KOPT-K1 (cell line): ENCODE measurements around the gene MYO5C.
"Not testable (repeated sequence)": the region's sequence is repeated elsewhere in the genome, so short reads cannot be mapped to it uniquely, and the experiment has no call there.

Source experiments
- H3K27ac ChIP-seq: fragments of 200-600 bp; sonication (generic); 2 replicates; pipeline ENCODE4 v1.5.1; 2016; ENCODE audit warnings: antibody characterized with exemption, mild to moderate bottlenecking, low read depth, low read length; ENCODE audit not compliant: poor library complexity, severe bottlenecking
- H3K36me3 ChIP-seq: fragments of 200-600 bp; sonication (generic); 2 replicates; pipeline ENCODE4 v1.5.1; 2017; ENCODE audit warnings: antibody characterized with exemption, mild to moderate bottlenecking, low read length, moderate library complexity; ENCODE audit not compliant: insufficient read depth
- H3K9me3 ChIP-seq: fragments of 200-600 bp; sonication (generic); 2 replicates; pipeline ENCODE4 v1.5.1; 2017; ENCODE audit warnings: antibody characterized with exemption, low read length, mild to moderate bottlenecking; ENCODE audit not compliant: insufficient read depth, poor library complexity, severe bottlenecking

The MYO5C gene

DNA sequence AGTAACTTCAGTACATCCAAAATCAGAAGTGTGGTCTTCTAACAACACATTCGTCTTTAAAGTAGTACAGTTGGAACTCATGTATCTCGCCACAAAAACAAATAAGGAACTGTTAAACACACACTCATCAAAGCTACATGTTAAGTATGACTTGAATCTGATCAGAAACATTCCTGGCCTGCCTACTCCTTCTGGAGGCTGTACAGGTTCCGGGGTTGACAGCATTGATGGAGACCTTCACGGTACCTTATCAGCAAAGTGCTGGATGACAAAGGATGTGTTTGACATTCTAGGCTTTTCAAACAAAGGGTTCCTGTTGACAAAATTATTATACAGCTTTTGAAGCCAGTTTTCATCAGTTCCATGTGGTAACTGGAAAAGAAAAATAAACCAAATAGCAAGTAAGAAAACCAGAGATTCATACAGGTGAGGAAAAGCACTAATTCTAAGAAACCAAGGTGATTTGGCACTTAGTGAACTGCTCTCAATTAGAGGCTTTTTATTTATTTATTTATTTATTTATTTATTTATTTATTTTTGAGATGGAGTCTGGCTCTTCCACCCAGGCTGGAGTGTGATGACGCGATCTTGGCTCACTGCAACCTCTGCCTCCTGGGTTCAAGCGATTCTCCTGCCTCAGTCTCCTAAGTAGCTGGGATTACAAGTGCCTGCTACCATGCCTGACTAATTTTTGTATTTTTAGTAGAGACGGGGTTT is 44.3 kb downstream of the MYO5C start:
- Histone ChIP-seq H3K36me3 (no peaks in the 10 kb centered on the region), H3K9me3 (no peaks in the 10 kb centered on the region), H3K27ac (no peak overlapping the region)

DNA sequence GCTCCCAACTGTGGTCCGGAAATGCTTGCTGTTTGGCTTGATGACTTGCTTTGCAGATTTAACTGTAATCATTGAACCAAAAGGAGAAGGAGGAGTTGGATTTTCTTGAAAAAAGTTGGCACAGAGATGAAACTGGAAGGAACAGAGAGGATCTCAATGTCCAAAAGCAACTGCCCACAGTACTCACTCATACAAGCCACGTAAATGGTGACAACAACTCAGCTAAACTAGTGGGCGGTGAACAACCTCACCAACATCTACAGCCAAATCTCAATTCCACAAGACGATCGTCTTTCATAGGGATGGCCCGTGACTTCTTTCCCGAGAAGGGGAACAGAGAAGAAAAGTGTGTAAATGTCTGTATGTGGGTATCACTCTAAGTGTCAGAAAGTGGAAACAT is 48.1 kb downstream of the MYO5C start:
- Histone ChIP-seq H3K27ac (no peak overlapping the region), H3K9me3 (no peaks in the 10 kb centered on the region), H3K36me3 (no peaks in the 10 kb centered on the region)

DNA sequence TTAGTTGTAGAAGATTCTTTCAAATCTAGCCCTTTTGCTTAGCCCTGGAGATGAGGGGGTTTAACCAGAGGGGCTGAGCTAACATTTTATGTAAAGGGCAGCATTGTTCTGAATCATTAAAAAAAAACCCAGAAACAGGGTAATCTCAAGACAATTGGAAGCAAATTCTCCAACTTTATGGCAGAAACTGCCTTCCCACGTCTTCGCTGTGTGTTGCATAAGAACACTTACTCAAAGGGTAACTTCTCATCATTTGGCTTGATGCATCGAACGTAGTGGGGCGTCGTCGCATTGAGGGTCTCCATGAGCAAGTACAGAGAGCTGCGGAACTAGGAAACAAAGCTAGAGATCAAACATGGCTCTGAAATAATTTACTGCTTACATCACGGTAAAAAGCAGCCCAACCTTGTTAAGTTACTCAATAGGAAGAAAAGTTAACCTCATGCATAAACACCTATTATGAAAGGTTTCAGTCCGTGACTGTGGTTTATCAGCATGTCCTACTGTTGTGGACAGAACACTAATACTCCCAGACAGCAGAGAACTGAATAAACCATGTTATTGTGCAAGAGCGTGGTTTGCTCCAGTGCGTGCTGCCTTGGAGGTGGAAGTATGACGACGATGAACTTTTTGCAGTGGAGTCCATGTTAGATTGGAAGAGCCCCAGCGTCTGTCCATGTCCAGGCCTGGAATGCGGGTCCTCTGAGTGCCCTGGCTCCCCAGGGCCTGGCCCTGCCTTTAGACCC is 48.7 kb downstream of the MYO5C start:
- H3K36me3 ChIP-seq: no peaks in the 10 kb centered on the region
- no peak overlapping the region for H3K27ac ChIP-seq
- H3K9me3 ChIP-seq: no peaks in the 10 kb centered on the region

DNA sequence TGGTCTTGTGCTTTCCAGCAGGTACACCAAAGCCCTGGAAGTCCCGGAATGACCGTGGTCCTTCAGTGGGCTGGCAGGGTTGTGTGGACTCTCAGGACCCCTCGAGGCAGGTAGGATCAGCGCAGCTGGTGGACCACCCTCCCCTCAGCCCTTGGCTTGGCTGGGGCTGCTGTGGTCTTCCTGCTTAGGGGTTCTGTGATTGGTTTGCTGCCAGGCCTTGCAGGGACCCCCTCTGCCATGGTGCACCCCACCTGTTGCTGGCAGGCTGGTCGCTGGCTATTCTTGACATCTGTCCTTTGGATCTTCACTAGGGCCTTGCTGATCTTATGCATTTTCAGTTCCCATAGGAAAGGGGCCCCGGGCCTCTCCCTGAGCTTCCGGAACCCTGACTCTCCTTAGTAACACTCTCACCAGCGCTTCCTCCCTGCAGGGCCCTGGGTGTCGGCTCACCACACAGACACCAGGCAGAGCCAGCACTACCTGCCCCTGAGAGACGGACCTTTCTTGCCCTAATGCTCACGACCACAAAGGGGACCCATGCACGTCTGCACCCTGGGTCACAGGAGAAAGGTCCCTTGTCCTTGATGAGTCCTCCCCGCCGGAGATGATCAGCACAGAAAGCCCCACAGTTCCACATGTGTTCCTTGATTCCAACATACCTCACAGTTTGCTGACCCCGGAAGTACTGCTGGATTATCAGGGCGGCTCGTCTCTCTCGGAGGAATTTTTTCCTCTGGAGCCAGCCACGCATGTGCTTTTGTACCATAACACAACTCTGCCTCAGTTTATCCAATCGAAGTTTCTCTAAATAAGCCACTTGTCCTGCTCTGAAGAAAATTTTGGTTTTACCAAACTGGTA is 51.7 kb downstream of the MYO5C start:
- no peaks in the 10 kb centered on the region for H3K36me3 ChIP-seq
- no peaks in the 10 kb centered on the region for H3K9me3 ChIP-seq
- H3K27ac ChIP-seq: no peak overlapping the region

DNA sequence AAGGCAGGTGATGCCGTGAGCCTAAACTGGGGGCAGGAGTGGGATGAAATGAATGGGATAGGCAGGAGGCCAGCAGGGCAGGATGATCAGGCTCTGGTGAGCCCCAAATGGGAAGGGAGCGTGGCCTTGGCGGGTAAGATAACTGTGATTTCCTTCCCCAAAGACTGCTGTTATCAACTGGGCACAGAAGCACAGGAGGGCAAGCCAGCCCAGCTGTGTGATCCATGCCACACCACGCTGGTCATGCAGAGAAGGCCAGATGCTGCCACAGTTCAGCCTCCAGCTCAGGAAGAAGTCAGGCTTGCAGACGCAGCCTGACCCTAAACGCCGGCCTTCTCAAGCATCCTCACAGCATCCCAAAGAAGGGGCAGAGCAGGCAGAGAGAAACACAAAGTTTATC is 52.3 kb downstream of the MYO5C start:
- Histone ChIP-seq H3K36me3 (no peaks in the 10 kb centered on the region), H3K27ac (no peak overlapping the region), H3K9me3 (no peaks in the 10 kb centered on the region)

DNA sequence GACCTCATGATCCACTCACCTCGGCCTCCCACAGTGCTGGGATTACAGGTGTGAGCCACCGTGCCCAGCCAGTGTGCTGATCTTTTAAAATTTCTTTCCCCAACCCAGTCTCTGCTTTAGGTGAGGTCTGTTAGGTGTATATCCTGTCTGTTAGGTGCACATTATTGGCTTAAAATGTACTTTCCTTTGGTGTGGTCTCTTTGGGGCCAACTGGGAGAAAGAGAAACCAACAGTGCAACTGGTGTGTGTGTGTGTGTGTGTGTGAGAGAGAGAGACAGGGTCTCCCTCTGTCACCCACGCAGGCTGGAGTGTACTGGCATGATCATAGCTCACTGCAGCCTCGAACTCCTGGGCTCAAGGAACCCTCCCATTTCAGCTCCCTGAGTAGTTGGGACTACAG is 54.1 kb downstream of the MYO5C start:
- Histone ChIP-seq H3K9me3 (no peaks in the 10 kb centered on the region), H3K27ac (peak overlapping the region; percentile 40), H3K36me3 (no peaks in the 10 kb centered on the region)

DNA sequence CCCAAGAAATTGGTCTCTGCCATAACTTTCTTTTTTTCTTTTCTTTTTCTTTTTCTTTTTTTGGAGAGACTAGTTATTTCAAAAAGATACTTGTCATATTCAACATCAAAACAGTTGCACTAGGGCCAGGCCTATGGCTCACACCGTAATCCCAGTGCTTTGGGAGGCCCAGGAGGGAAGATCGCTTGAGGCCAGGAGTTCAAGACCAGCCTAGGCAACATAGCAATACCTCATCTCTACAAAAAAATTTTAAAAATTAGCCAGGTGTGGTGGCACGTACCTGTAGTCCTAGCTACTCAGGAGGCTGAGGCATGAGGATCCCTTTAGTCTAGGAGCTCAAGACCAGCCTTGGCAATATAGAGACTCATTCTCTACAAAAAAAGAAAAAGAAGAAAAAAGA is 55.4 kb downstream of the MYO5C start:
- Histone ChIP-seq H3K9me3 (no peaks in the 10 kb centered on the region), H3K36me3 (no peaks in the 10 kb centered on the region), H3K27ac (no peak overlapping the region)

DNA sequence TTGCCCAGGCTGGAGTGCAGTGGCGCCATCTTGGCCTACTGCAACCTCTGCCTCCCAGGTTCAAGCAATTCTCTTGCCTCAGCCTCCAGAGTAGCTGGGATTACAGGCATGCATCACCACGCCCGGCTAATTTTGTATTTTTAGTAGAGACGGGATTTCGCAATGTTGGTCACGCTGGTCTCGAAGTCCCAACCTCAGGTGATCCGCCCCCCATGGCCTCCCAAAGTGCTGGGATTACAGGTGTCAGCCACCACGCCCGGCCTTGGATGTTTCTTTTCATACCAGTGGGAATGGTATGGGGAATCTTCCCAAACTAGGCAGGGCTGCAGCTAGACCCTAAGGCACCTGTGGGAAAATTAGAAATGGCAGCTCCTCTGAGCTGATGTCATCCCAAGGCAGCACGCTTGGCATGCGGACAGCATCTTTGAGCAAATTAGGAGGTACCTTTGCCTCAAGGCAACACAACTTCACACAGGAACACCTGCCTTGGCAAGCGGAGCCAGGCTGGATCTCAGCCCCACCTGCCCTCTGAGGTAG is 56.5 kb downstream of the MYO5C start:
- not testable (repeated sequence) for H3K36me3 ChIP-seq, H3K9me3 ChIP-seq, H3K27ac ChIP-seq

DNA sequence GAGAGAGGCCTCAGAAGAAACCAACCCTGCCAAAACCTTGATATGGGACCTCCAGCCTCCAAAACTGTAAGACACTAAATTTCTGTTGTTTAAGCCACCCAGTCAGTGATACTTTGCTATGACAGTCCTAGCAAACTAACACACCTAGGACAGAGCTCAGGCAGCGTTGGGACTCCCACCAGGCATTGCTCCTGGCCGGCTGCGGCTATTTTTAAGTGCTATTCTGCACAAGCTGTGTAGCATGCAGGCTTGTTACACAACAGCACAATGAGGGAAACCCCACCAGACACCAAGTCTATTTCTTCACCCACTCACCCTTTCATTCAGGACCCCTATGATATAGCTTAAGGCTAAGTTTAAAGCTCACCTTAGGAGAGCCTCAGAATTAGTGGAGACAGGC is 57.5 kb downstream of the MYO5C start:
- Histone ChIP-seq H3K36me3 (no peaks in the 10 kb centered on the region), H3K27ac (no peak overlapping the region), H3K9me3 (no peaks in the 10 kb centered on the region)

DNA sequence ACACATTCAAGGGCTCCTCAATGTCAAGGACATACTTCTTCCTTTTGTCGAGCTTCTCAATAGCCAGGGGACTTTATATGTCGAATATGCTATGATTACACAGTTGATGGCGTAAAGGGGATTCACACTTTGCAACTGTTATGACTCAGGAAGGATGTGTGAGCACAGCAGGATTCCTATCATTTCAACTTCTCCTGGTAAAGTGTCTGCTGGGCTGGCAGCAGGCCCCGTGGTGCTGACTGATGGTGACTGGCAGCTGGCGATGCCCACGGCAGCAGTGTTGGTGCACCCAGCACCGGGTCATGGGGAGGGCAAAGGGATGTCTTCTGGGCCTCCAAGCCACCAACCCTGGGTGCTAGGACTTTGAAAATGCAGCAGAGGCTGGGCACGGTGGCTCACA is 59.6 kb downstream of the MYO5C start:
- no peaks in the 10 kb centered on the region for H3K9me3 ChIP-seq
- H3K36me3 ChIP-seq: no peaks in the 10 kb centered on the region
- peak overlapping the region; percentile 61 for H3K27ac ChIP-seq

DNA sequence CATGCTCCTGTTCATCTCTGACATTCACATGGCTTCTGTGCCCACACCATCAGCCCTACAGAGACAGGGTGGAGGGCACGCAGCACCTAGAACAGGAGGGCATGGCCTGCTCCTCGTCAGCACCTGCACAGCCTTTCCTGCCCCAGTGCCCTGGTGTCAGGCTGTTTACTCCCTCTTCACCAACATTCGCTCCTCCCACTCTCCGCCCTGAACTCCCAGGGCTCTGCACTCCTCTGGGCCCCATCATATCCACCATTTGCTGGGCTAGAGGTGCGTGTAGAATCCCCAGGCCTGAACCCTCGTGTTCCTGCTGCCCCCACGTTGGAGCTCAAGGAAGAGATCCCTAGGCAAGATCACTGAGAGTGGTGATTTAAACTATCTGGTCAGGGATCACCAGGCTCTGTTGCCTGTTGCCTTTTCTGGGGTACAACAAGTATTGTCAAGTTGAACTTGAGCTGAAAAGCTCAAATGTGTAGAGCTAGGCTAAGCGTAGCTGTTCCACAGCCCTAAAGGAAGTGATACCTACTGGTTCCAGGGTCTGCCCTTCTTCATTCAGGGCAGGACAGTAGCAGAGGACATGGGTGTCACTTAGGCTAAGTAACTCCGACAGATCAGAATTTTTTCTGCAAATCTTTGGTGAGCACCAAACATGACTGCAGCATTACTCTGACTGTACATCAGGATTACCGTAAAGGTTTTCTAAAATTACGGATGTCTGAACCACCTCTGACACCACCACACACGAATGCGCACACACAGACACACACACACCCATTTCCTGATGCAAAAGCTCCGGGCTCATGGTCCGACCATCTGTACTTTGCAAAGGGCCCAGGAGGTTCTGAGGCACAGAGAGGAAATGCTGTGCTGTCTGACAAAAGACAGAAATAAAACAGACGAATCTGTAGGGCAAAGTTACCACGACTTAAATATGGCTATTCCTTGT is 60.7 kb downstream of the MYO5C start:
- Histone ChIP-seq H3K36me3 (peaks cover under 1% of the 10 kb centered on the region; the same call in 1 of the 2 replicates), H3K9me3 (no peaks in the 10 kb centered on the region), H3K27ac (peak overlapping the region; percentile 61)

DNA sequence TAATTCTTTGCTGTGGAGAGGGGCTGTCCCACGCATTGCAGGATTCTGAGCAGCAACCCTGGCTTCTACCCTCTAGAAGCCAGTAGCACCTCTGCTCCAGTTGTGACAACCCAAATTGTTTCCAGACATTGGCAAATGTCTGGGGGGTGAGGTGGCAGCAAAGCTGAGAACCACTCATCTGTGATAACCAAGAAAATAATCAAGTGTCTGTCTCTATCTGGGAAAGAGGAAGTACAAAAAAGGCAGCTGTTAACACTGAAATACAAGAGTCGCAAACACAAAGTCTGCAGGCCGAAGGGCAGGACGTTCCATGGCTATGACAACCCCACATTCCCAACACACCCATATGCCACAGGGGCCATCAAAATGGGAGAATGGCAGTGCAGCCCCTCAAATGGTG is 62.2 kb downstream of the MYO5C start:
- H3K36me3 ChIP-seq: peaks cover 9% of the 10 kb centered on the region; the same call in 1 of the 2 replicates
- H3K9me3 ChIP-seq: no peaks in the 10 kb centered on the region
- H3K27ac ChIP-seq: no peak overlapping the region

DNA sequence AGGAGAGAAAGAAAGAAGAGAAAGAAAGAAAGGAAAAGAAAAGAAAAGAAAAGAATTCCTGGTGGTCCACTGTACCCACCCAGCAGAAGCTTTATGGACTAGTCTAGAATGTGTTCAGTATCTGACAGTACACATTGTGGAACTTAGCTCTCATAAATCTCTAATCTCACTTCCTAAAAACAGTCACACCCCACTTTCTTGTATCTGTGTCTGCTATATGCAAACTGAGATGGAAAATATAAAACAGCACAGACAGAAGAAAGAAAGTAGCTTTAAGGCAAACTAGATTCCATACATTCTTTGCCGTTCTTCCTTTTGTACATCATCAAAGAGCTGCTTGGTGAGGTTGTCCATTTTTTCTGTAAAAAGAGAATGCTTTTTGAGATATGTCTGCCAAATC is 63.3 kb downstream of the MYO5C start:
- no peak overlapping the region for H3K27ac ChIP-seq
- peaks cover 9% of the 10 kb centered on the region; the same call in 1 of the 2 replicates for H3K36me3 ChIP-seq

DNA sequence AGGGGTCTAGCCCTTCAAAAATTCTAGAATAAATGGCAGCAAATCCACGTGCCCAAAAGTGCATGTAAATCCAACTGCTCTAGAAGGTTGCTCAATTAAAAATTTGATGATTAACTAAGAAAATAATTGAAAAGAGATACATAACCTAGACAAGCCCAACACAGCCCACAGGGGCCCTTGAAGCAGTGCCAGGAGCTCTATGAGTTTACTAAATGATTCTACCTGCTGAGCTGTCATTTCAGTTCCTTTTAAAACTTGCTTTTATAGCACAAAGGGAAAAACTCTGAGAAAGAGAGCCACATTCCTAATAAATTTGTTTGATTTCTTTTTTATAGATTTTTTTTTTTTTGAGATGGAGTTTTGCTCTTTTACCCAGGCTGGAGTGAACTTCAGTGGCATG is 65.5 kb downstream of the MYO5C start:
- Histone ChIP-seq H3K9me3 (no peaks in the 10 kb centered on the region), H3K36me3 (peaks cover 9% of the 10 kb centered on the region; the same call in 1 of the 2 replicates), H3K27ac (no peak overlapping the region)

More for the DNA sequence above, 63.3 kb downstream of the MYO5C start:
- H3K9me3 ChIP-seq: no peaks in the 10 kb centered on the region
